Epithelial cell of esophagus (primary cell): Measurements from ENCODE around the gene MYD88.
A peak's percentile ranks its signal among the peaks of the same experiment; 100 is the strongest.

Experiments used
- DNase-seq: peaks from one replicate; pipeline ENCODE4 v3.0.0; 2010; ENCODE audit warnings: low read depth
- H3K4me3 ChIP-seq: 2 replicates; pipeline ENCODE4 v1.5.1; 2011; ENCODE audit warnings: mild to moderate bottlenecking, low read length, control low read depth
- CTCF ChIP-seq: IDR thresholded peaks from 2 replicates; pipeline ENCODE4 v1.5.1; 2011; ENCODE audit warnings: low read depth, mild to moderate bottlenecking, low read length, control low read depth, inconsistent platforms; ENCODE audit not compliant: insufficient read depth; ENCODE audit errors: missing control alignments

Gene MYD88

GRCh38 chr3:38169027-38169317, 30.5 kb downstream of the MYD88 start:
- peak; percentile 43 for DNase-seq
- TF ChIP-seq CTCF = no peak
- H3K4me3 ChIP-seq = no peak overlapping the region

GRCh38 chr3:38170722-38171121, 32.3 kb downstream of the MYD88 start:
- no peak for TF ChIP-seq CTCF
- no peak overlapping the region for H3K4me3 ChIP-seq

GRCh38 chr3:38171622-38172021, 33.2 kb downstream of the MYD88 start:
- DNase-seq = no peak
- H3K4me3 ChIP-seq = no peak overlapping the region
- TF ChIP-seq CTCF = no peak

More at GRCh38 chr3:38170722-38171121, 32.3 kb downstream of the MYD88 start:
- DNase-seq = no peak

- no peak for TF ChIP-seq CTCF
- DNase-seq = no peak
- no peak overlapping the region for H3K4me3 ChIP-seq
Measured at GRCh38 chr3:38173834-38174418, 35.5 kb downstream of the MYD88 start.

- H3K4me3 ChIP-seq = no peak overlapping the region
- TF ChIP-seq CTCF = no peak
- no peak for DNase-seq
Measured at GRCh38 chr3:38177181-38177580, 38.7 kb downstream of the MYD88 start.

GRCh38 chr3:38186781-38187180, 48.3 kb downstream of the MYD88 start:
- DNase-seq = no peak
- no peak for TF ChIP-seq CTCF
- no peak overlapping the region for H3K4me3 ChIP-seq

GRCh38 chr3:38190481-38190881, 52.0 kb downstream of the MYD88 start:
- DNase-seq = peak; percentile 66
- H3K4me3 ChIP-seq = no peak overlapping the region
- no peak for TF ChIP-seq CTCF
